ENCODE results near the gene TSSK1B. TPM values are rescaled to one million over a fixed set of nuclear protein-coding genes. Genes with fewer than 3 reads are reported as not detected.

Gene TSSK1B
- total RNA-seq, 1 experiment from 2014 or later: not detected

DNA sequence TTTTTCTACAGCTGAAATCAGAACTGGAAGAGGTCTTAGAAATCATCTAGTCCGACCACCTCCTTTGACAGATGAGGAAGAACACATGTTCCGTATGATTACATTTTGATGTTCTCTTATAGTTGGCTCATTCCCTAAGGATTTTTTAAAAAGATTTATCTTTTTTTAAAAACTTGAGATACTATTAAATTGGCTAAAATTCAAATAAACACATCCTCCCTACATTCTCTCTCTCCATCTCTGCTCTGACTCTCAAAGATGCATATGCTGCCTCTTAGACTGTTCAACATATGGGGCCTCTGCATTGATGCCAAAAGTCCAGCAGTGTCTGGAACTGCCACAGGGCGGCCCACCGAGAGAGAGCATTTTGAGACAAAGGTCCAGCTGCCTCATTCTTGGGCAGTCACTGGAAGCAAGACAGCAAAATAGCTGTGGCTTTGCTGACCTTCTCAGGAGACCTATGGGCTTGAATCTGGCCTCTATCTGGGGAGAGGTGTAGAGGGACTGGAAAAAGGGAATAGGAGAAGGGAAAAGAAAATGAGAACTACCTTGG is 12.8 kb upstream of the TSSK1B start:
- POLR2A ChIA-PET: no interaction called here
- Histone ChIP-seq H3K9ac (ENCODE audit: low read length) (no peak overlapping the region), H3K9me2 (ENCODE audit: insufficient read depth) (no peaks in the 10 kb centered on the region), H3K4me2 (ENCODE audit: low read length) (no peak overlapping the region), H3K36me3 (ENCODE audit: control insufficient read depth in 1 of 2, insufficient read depth in 2 of 2, low read length in 2 of 2) (no peaks in the 10 kb centered on the region), H3K27ac (ENCODE audit: low read depth, low read length) (no peak overlapping the region), H2AFZ (ENCODE audit: low read depth, low read length, poor library complexity, severe bottlenecking) (no peak overlapping the region), H3K79me2 (ENCODE audit: insufficient read depth, low read length) (no peaks in the 10 kb centered on the region), H3K4me3 (replicated peaks in 1 of 2; ENCODE audit: low read depth in 1 of 2, low read length in 2 of 2) (no peak overlapping the region), H3K9me3 (ENCODE audit: control insufficient read depth in 1 of 2, insufficient read depth in 1 of 2, low read depth in 1 of 2, low read length in 2 of 2) (no peaks in the 10 kb centered on the region), H4K20me1 (ENCODE audit: insufficient read depth) (no peaks in the 10 kb centered on the region), H3K27me3 (ENCODE audit: insufficient read depth, low read length) (no peaks in the 10 kb centered on the region), H3K4me1 (ENCODE audit: control insufficient read depth in 1 of 2, insufficient read depth in 2 of 2, low read length in 2 of 2) (no peaks in the 10 kb centered on the region)
- TF ChIP-seq ZNF274 (IDR thresholded peaks at IDR 0.05; ENCODE audit: low read depth, low read length): no peak
- TF ChIP-seq CTCF (IDR thresholded peaks at IDR 0.05 in 2 of 3, conservative IDR thresholded peaks at IDR 0.05 in 1 of 3; ENCODE audit: borderline replicate concordance in 1 of 3, insufficient read depth in 1 of 3, low read depth in 2 of 3, low read length in 2 of 3): peak in 2 of 3 experiments; percentile 18 to 32; a peak in 3 of 6 replicates
- DNase-seq (ENCODE audit: low read depth, low spot score) (no peak), ATAC-seq (peak; percentile 81)
- RAD21 ChIA-PET (ENCODE audit: low non-redundant PET in 1 of 2, low total read pairs in 2 of 2, uncharacterized antibody in 2 of 2, unreplicated experiment in 2 of 2): no interaction called here
- intact Hi-C loops (cut with micrococcal nuclease): no loop called here
- BruUV-seq (replicated peaks): no TSS peak
- CTCF ChIA-PET: no interaction called here

GRCh38 chr5:113446358-113446927 is 11.7 kb upstream of the TSSK1B start:
- ATAC-seq (no peak), DNase-seq (ENCODE audit: low read depth, low spot score) (no peak)
- H2AFZ ChIP-seq (ENCODE audit: low read depth, low read length, poor library complexity, severe bottlenecking): no peak overlapping the region
- no peaks in the 10 kb centered on the region for H3K27me3 ChIP-seq (ENCODE audit: insufficient read depth, low read length)
- ChIA-PET RAD21 (ENCODE audit: low non-redundant PET in 1 of 2, low total read pairs in 2 of 2, uncharacterized antibody in 2 of 2, unreplicated experiment in 2 of 2) (no interaction called here), POLR2A (no interaction called here), CTCF (no interaction called here)
- H3K4me3 ChIP-seq (replicated peaks in 1 of 2; ENCODE audit: low read depth in 1 of 2, low read length in 2 of 2): no peak overlapping the region
- no peaks in the 10 kb centered on the region for H3K36me3 ChIP-seq (ENCODE audit: control insufficient read depth in 1 of 2, insufficient read depth in 2 of 2, low read length in 2 of 2)
- H3K9ac ChIP-seq (ENCODE audit: low read length): no peak overlapping the region
- H3K79me2 ChIP-seq (ENCODE audit: insufficient read depth, low read length): no peaks in the 10 kb centered on the region
- no peaks in the 10 kb centered on the region for H3K9me3 ChIP-seq (ENCODE audit: control insufficient read depth in 1 of 2, insufficient read depth in 1 of 2, low read depth in 1 of 2, low read length in 2 of 2)
- H3K4me2 ChIP-seq (ENCODE audit: low read length): no peak overlapping the region
- no peaks in the 10 kb centered on the region for H3K9me2 ChIP-seq (ENCODE audit: insufficient read depth)
- H4K20me1 ChIP-seq (ENCODE audit: insufficient read depth): no peaks in the 10 kb centered on the region
- no peak overlapping the region for H3K27ac ChIP-seq (ENCODE audit: low read depth, low read length)
- H3K4me1 ChIP-seq (ENCODE audit: control insufficient read depth in 1 of 2, insufficient read depth in 2 of 2, low read length in 2 of 2): no peaks in the 10 kb centered on the region
- intact Hi-C loops (cut with micrococcal nuclease): no loop called here
- no TSS peak for BruUV-seq (replicated peaks)
- TF ChIP-seq CTCF (IDR thresholded peaks at IDR 0.05 in 2 of 3, conservative IDR thresholded peaks at IDR 0.05 in 1 of 3; ENCODE audit: borderline replicate concordance in 1 of 3, insufficient read depth in 1 of 3, low read depth in 2 of 3, low read length in 2 of 3) (no peak), TCF7L2 (IDR thresholded peaks at IDR 0.05; ENCODE audit: borderline replicate concordance, extremely low read depth, insufficient read depth, insufficient read length) (no peak), POLR2AphosphoS5 (IDR thresholded peaks at IDR 0.05; ENCODE audit: low read depth, low read length) (no peak), ZBTB33 (IDR thresholded peaks at IDR 0.05; ENCODE audit: extremely low read depth, insufficient replicate concordance, low read length) (no peak), EGR1 (IDR thresholded peaks at IDR 0.05; ENCODE audit: low read depth) (no peak), SP1 (IDR thresholded peaks at IDR 0.05; ENCODE audit: low read depth) (no peak), CEBPB (IDR thresholded peaks at IDR 0.05; ENCODE audit: low read depth) (no peak), ZFX (IDR thresholded peaks at IDR 0.05) (no peak), POLR2A (IDR thresholded peaks at IDR 0.05; ENCODE audit: borderline replicate concordance, extremely low read depth, insufficient read depth, insufficient read length) (no peak), SIN3A (IDR thresholded peaks at IDR 0.05; ENCODE audit: low read depth) (no peak)
- TF ChIP-seq, protein P1, sequence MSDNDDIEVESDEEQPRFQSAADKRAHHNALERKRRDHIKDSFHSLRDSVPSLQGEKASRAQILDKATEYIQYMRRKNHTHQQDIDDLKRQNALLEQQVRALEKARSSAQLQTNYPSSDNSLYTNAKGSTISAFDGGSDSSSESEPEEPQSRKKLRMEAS (IDR thresholded peaks at IDR 0.05): no peak

All from HCT116 (cell line).